HepG2 (cell line): ENCODE data around the gene HEXIM1. TPM values are rescaled to one million over a fixed set of nuclear protein-coding genes. Genes with fewer than 3 reads are reported as not detected.
A peak's percentile ranks its signal among the peaks of the same experiment; 100 is the strongest.

ENCODE experiments used
- CREB1 ChIP-seq, 2 experiments: fragments of 450-650 bp in 1 of 2; IDR thresholded peaks; 2 replicates each; pipeline ENCODE4 v1.6.1; 2016 to 2017; ENCODE audit warnings: control low read depth in 1 of 2, mild to moderate bottlenecking in 1 of 2, missing compliant biosample characterization in 1 of 2, missing genetic modification characterization in 1 of 2
- CSRNP2 ChIP-seq: sonication (generic); formaldehyde crosslinking; conservative IDR thresholded peaks from 2 replicates; pipeline ENCODE4 v1.8.0; 2022; ENCODE audit warnings: low read depth, missing genetic modification reagents
- EHMT2 ChIP-seq: fragments of 200-600 bp; sonication (generic); IDR thresholded peaks from 2 replicates; pipeline ENCODE4 v1.7.0; 2017; ENCODE audit warnings: antibody characterized with exemption, low read depth, low read length, borderline replicate concordance
- EZH2 ChIP-seq: conservative IDR thresholded peaks from 2 replicates; pipeline ENCODE4 v1.6.1; 2012; ENCODE audit warnings: mild to moderate bottlenecking, low read depth, low read length, moderate library complexity
- GATAD2A ChIP-seq: IDR thresholded peaks from 2 replicates; pipeline ENCODE4 v1.6.1; 2016
- GTF2F1 ChIP-seq: fragments of 150-350 bp; IDR thresholded peaks from 2 replicates; pipeline ENCODE4 v1.6.1; 2014; ENCODE audit warnings: low read length
- HHEX ChIP-seq: IDR thresholded peaks from 2 replicates; pipeline ENCODE4 v1.6.1; 2016; ENCODE audit warnings: control low read depth
- HMG20A ChIP-seq: IDR thresholded peaks from 2 replicates; pipeline ENCODE4 v1.6.1; 2016; ENCODE audit warnings: borderline replicate concordance
- HNF4A ChIP-seq: sonication (generic); formaldehyde crosslinking; IDR thresholded peaks from 2 replicates; pipeline ENCODE4 v1.4.0; 2020; ENCODE audit warnings: missing genetic modification reagents
- JDP2 ChIP-seq: sonication (generic); formaldehyde crosslinking; IDR thresholded peaks from 2 replicates; pipeline ENCODE4 v1.8.1; 2022; ENCODE audit warnings: missing genetic modification reagents, borderline replicate concordance
- NFE2L2 ChIP-seq: fragments of 150-350 bp; IDR thresholded peaks from 2 replicates; pipeline ENCODE4 v1.6.1; 2014; ENCODE audit warnings: low read length
- RAD21 ChIP-seq: fragments of 450-650 bp; formaldehyde crosslinking; IDR thresholded peaks from 2 replicates; pipeline ENCODE4 v1.5.0; 2020; ENCODE audit warnings: mild to moderate bottlenecking
- SNAI1 ChIP-seq: sonication (generic); formaldehyde crosslinking; IDR thresholded peaks from 2 replicates; pipeline ENCODE4 v1.5.0; 2020; ENCODE audit warnings: mild to moderate bottlenecking, missing genetic modification reagents, borderline replicate concordance
- TSC22D2 ChIP-seq: sonication (generic); formaldehyde crosslinking; IDR thresholded peaks from 2 replicates; pipeline ENCODE4 v1.5.1; 2020; ENCODE audit warnings: missing genetic modification reagents, mild to moderate bottlenecking, borderline replicate concordance
- ZBTB26 ChIP-seq: IDR thresholded peaks from 2 replicates; pipeline ENCODE4 v1.6.1; 2016; ENCODE audit warnings: missing compliant biosample characterization, missing genetic modification reagents, borderline replicate concordance
- ZNF234 ChIP-seq: sonication (generic); formaldehyde crosslinking; conservative IDR thresholded peaks from 2 replicates; pipeline ENCODE4 v1.5.1; 2020; ENCODE audit warnings: mild to moderate bottlenecking, missing genetic modification reagents
- ZNF337 ChIP-seq: sonication (generic); formaldehyde crosslinking; IDR thresholded peaks from 2 replicates; pipeline ENCODE4 v1.5.1; 2020; ENCODE audit warnings: missing genetic modification reagents, low read depth, mild to moderate bottlenecking, borderline replicate concordance
- ZNF383 ChIP-seq: sonication (generic); formaldehyde crosslinking; IDR thresholded peaks from 2 replicates; pipeline ENCODE4 v1.4.0; 2020; ENCODE audit warnings: missing genetic modification reagents, mild to moderate bottlenecking, borderline replicate concordance
- ZNF780A ChIP-seq: sonication (generic); formaldehyde crosslinking; IDR thresholded peaks from 2 replicates; pipeline ENCODE4 v1.8.0; 2022; ENCODE audit warnings: mild to moderate bottlenecking, missing genetic modification reagents, moderate library complexity
- polyA plus RNA-seq, 8 experiments: library from polyadenylated mRNA; depleted of rRNA in 3 of 8; stranded (reverse) in 7 of 8; unstranded in 1 of 8; fragments of >200 nt; fragmentation: Illumina TruSeq in 4 of 8; extraction: Trizol in 4 of 8; gene quantifications; 2 replicates each; pipeline versions ENCODE4 v1.2.1 to v1.2.3, GENCODE V29; 2011 to 2016; ENCODE audit warnings: low read depth in 4 of 8, missing spikeins in 1 of 8, mixed read lengths in 1 of 8; ENCODE audit not compliant: insufficient read depth in 1 of 8
- total RNA-seq, 5 experiments: library from RNA; depleted of rRNA; stranded (reverse); fragments of >200 nt; fragmentation: Illumina TruSeq; extraction: Trizol; gene quantifications; 2 replicates each; pipeline ENCODE4 v1.2.3, GENCODE V29; 2016; ENCODE audit warnings: low read depth in 1 of 5
- TF ChIP-seq, protein P1 (sequence below): IDR thresholded peaks from 2 replicates; pipeline ENCODE4 v1.6.1; 2016; ENCODE audit warnings: mild to moderate bottlenecking, missing biosample characterization, missing genetic modification reagents
- TF ChIP-seq, protein P2 (sequence below): sonication (generic); formaldehyde crosslinking; IDR thresholded peaks from 2 replicates; pipeline ENCODE4 v1.4.0; 2020; ENCODE audit warnings: missing genetic modification reagents, borderline replicate concordance
- TF ChIP-seq, protein P3 (sequence below): IDR thresholded peaks from 2 replicates; pipeline ENCODE4 v1.6.1; 2018; ENCODE audit warnings: missing genetic modification reagents, mild to moderate bottlenecking, missing compliant biosample characterization

The HEXIM1 gene
- total and polyA plus RNA-seq, 2 of the 13 experiments (the other 11 are each of a cell fraction or from before 2014, with no cell fraction given): 10.5 to 16.6 TPM

DNA sequence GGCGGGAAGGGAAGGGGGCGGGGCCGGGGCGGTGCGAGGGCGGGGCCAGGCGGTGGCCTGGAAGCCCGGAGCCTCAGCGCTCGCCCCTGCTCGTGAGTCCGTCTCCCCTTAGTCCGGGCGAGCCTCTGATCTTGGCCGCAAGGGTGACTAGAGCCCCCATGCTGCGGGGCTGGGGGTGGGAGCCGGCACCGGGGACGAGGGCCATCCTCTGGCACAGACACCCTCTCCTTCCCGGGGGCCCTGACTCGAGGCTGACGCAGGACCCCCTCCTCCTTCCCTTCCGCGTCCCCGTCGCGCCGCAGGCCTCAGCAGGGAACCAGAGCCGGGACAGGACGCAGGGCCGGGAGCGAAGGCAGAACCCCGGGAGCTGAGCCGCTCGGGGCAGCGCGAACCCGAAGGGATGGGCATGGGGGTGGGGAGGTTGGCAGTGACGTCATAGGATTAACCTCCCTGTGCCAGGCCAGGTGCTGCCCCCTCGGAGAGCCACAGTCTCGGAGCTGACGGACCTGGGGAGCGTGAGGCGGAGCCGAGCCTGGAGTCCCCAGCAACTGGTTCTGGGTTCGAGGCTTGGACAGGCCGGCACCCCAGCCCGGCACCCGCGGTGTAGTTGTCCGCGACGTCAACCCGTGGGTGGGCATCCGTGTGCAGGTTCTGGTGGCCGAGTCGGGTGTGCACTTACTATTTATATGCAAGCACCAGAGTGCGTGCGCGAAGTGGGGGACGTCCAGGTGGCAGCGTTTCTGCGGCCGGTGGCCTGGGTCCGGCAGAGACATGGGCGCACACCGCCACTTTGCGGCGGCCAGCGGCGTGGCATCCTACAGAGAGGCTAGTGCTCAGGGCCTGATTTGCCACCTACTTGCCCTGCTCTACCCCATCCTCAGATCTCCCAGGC is 15.5 kb upstream of the HEXIM1 start (continued):
- TF ChIP-seq, protein P1, sequence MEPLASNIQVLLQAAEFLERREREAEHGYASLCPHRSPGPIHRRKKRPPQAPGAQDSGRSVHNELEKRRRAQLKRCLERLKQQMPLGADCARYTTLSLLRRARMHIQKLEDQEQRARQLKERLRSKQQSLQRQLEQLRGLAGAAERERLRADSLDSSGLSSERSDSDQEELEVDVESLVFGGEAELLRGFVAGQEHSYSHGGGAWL (CRISPR knock-in tag): peak; percentile 81; the same call in 1 of the 2 replicates
- TF ChIP-seq ZNF780A (CRISPR knock-in tag): peak; percentile 24; the same call in 1 of the 2 replicates
- TF ChIP-seq HNF4A (CRISPR knock-in tag): no peak
- TF ChIP-seq GATAD2A (CRISPR knock-in tag): peak; percentile 60
- TF ChIP-seq JDP2 (CRISPR knock-in tag): no peak
- TF ChIP-seq EZH2: no peak
- TF ChIP-seq RAD21 (CRISPR knock-in tag): peak; percentile 90
- TF ChIP-seq CREB1 (IDR thresholded peaks at IDR 0.05): peak; percentile 99
- no peak; the same call in 1 of the 2 replicates for TF ChIP-seq CREB1 (CRISPR knock-in tag; IDR thresholded peaks at IDR 0.05)
- TF ChIP-seq SNAI1 (CRISPR knock-in tag): peak; percentile 61; the same call in 1 of the 2 replicates
- peak; percentile 40; the same call in 1 of the 2 replicates for TF ChIP-seq CSRNP2
- 0 out of 2 replicates have a peak, but pooled peaks have one; percentile 86 for TF ChIP-seq ZNF383
- no peak for TF ChIP-seq NFE2L2
- TF ChIP-seq HHEX (CRISPR knock-in tag): no peak
- TF ChIP-seq, protein P2, sequence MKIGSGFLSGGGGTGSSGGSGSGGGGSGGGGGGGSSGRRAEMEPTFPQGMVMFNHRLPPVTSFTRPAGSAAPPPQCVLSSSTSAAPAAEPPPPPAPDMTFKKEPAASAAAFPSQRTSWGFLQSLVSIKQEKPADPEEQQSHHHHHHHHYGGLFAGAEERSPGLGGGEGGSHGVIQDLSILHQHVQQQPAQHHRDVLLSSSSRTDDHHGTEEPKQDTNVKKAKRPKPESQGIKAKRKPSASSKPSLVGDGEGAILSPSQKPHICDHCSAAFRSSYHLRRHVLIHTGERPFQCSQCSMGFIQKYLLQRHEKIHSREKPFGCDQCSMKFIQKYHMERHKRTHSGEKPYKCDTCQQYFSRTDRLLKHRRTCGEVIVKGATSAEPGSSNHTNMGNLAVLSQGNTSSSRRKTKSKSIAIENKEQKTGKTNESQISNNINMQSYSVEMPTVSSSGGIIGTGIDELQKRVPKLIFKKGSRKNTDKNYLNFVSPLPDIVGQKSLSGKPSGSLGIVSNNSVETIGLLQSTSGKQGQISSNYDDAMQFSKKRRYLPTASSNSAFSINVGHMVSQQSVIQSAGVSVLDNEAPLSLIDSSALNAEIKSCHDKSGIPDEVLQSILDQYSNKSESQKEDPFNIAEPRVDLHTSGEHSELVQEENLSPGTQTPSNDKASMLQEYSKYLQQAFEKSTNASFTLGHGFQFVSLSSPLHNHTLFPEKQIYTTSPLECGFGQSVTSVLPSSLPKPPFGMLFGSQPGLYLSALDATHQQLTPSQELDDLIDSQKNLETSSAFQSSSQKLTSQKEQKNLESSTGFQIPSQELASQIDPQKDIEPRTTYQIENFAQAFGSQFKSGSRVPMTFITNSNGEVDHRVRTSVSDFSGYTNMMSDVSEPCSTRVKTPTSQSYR: peak; percentile 16; the same call in 1 of the 2 replicates
- no peak for TF ChIP-seq HMG20A (CRISPR knock-in tag)
- no peak for TF ChIP-seq EHMT2
- TF ChIP-seq TSC22D2: no peak
- TF ChIP-seq, protein P3, sequence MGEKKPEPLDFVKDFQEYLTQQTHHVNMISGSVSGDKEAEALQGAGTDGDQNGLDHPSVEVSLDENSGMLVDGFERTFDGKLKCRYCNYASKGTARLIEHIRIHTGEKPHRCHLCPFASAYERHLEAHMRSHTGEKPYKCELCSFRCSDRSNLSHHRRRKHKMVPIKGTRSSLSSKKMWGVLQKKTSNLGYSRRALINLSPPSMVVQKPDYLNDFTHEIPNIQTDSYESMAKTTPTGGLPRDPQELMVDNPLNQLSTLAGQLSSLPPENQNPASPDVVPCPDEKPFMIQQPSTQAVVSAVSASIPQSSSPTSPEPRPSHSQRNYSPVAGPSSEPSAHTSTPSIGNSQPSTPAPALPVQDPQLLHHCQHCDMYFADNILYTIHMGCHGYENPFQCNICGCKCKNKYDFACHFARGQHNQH: peak; percentile 49; the same call in 1 of the 2 replicates
- TF ChIP-seq ZNF234 (CRISPR knock-in tag): peak; percentile 95; the same call in 1 of the 2 replicates
- TF ChIP-seq ZNF337 (CRISPR knock-in tag): no peak
- TF ChIP-seq GTF2F1: no peak
- TF ChIP-seq ZBTB26: 0 out of 2 replicates have a peak, but pooled peaks have one; percentile 42
